Stomach smooth muscle (tissue), 2 donors: ENCODE results near the gene RGS2.

Experiments used
- H3K27ac ChIP-seq: one replicate; pipeline ENCODE4 v1.7.0; 2013; ENCODE audit warnings: mild to moderate bottlenecking, low read length, inconsistent platforms
- H3K27me3 ChIP-seq, 2 donors: one replicate each; pipeline ENCODE4 v1.7.0; 2013; ENCODE audit warnings: low read length in 2 of 2; ENCODE audit not compliant: insufficient read depth in 2 of 2, control insufficient read depth in 1 of 2
- H3K36me3 ChIP-seq, 2 donors: one replicate each; pipeline ENCODE4 v1.7.0; 2013; ENCODE audit warnings: low read length in 2 of 2; ENCODE audit not compliant: control insufficient read depth in 2 of 2, insufficient read depth in 2 of 2
- H3K4me1 ChIP-seq: one replicate; pipeline ENCODE4 v1.7.0; 2013; ENCODE audit warnings: low read length; ENCODE audit not compliant: control insufficient read depth, insufficient read depth
- H3K4me3 ChIP-seq, 2 donors: one replicate each; pipeline ENCODE4 v1.7.0; 2013; ENCODE audit warnings: low read length in 2 of 2
- H3K9ac ChIP-seq, 2 donors: one replicate each; pipeline ENCODE4 v1.7.0; 2013; ENCODE audit warnings: low read length in 2 of 2, mild to moderate bottlenecking in 1 of 2
- H3K9me3 ChIP-seq, 2 donors: one replicate each; pipeline ENCODE4 v1.7.0; 2013; ENCODE audit warnings: low read length in 2 of 2; ENCODE audit not compliant: control insufficient read depth in 2 of 2
- donor health status: healthy.
- donor health status: Pancreatic carcinoma.

RGS2 gene

GRCh38 chr1:192859808-192860207 lies 51.0 kb downstream of the RGS2 start:
- no peaks in the 10 kb centered on the region for H3K27me3 ChIP-seq
- no peak overlapping the region for H3K4me3 ChIP-seq
- H3K27ac ChIP-seq: no peak overlapping the region
- no peaks in the 10 kb centered on the region for H3K4me1 ChIP-seq
- H3K36me3 ChIP-seq: no peaks in the 10 kb centered on the region
- H3K9ac ChIP-seq: no peak overlapping the region
- no peaks in the 10 kb centered on the region for H3K9me3 ChIP-seq

- Histone ChIP-seq H3K9ac (no peak overlapping the region), H3K9me3 (no peaks in the 10 kb centered on the region), H3K4me1 (no peaks in the 10 kb centered on the region), H3K27ac (no peak overlapping the region), H3K4me3 (no peak overlapping the region), H3K27me3 (no peaks in the 10 kb centered on the region), H3K36me3 (no peaks in the 10 kb centered on the region)
These were observed 51.8 kb downstream of the RGS2 start for GRCh38 chr1:192860478-192861185.

- Histone ChIP-seq H3K4me3 (no peak overlapping the region), H3K9ac (no peak overlapping the region), H3K27me3 (no peaks in the 10 kb centered on the region), H3K4me1 (no peaks in the 10 kb centered on the region), H3K36me3 (no peaks in the 10 kb centered on the region), H3K27ac (no peak overlapping the region), H3K9me3 (no peaks in the 10 kb centered on the region)
These were observed 53.0 kb downstream of the RGS2 start for GRCh38 chr1:192861860-192862259.
